Endothelial cell (in vitro differentiated cells): ENCODE data around the gene CHMP6. TPM values are rescaled to one million over a fixed set of nuclear protein-coding genes. Genes with fewer than 3 reads are reported as not detected.
A peak's percentile ranks its signal among the peaks of the same experiment; 100 is the strongest.

Experiments
- DNase-seq: peaks from one replicate; pipeline ENCODE4 v3.0.0; 2021; ENCODE audit warnings: low spot score
- H3K27ac Mint-ChIP-seq: one replicate; pipeline ENCODE4 v1.8.0; 2021; ENCODE audit warnings: mixed read lengths, inconsistent platforms; ENCODE audit not compliant: unreplicated experiment
- H3K27me3 Mint-ChIP-seq: one replicate; pipeline ENCODE4 v1.8.0; 2021; ENCODE audit warnings: mild to moderate bottlenecking, moderate library complexity, mixed read lengths, inconsistent platforms; ENCODE audit not compliant: unreplicated experiment
- H3K36me3 Mint-ChIP-seq: one replicate; pipeline ENCODE4 v1.8.0; 2021; ENCODE audit warnings: mild to moderate bottlenecking, low read depth, mixed read lengths, inconsistent platforms; ENCODE audit not compliant: unreplicated experiment
- H3K4me1 Mint-ChIP-seq: one replicate; pipeline ENCODE4 v1.8.0; 2021; ENCODE audit warnings: mild to moderate bottlenecking, mixed read lengths, inconsistent platforms; ENCODE audit not compliant: unreplicated experiment
- H3K4me3 Mint-ChIP-seq: one replicate; pipeline ENCODE4 v1.8.0; 2021; ENCODE audit warnings: mild to moderate bottlenecking, mixed read lengths, inconsistent platforms; ENCODE audit not compliant: unreplicated experiment
- H3K9me3 Mint-ChIP-seq: one replicate; pipeline ENCODE4 v1.8.0; 2021; ENCODE audit warnings: mixed read lengths, inconsistent platforms; ENCODE audit not compliant: unreplicated experiment
- CTCF ChIP-seq: fragments of 200-600 bp; sonication (generic); IDR thresholded peaks from one replicate; pipeline ENCODE4 v1.5.0; 2021; ENCODE audit warnings: antibody characterized with exemption; ENCODE audit not compliant: unreplicated experiment
- total RNA-seq: library from RNA; stranded (reverse); fragmentation: NEBNext Ultra II Directional; extraction: Animal tissue kit (Norgen Biotek cat#: 25700); gene quantifications from one replicate; pipeline ENCODE4 v1.2.1, GENCODE V29; 2021; ENCODE audit not compliant: unreplicated experiment

Gene CHMP6
- total RNA-seq, 1 donor from 2014 or later, result 34.3 TPM

- peaks cover 3% of the 10 kb centered on the region for H3K27me3 Mint-ChIP-seq
- peak overlapping the region; percentile 59 for H3K4me3 Mint-ChIP-seq
- no peak for DNase-seq
- H3K9me3 Mint-ChIP-seq, result no peaks in the 10 kb centered on the region
- H3K27ac Mint-ChIP-seq, result no peak overlapping the region
- H3K36me3 Mint-ChIP-seq, result no peaks in the 10 kb centered on the region
- peaks cover 5% of the 10 kb centered on the region for H3K4me1 Mint-ChIP-seq
- no peak for TF ChIP-seq CTCF
Observed at GRCh38 chr17:80982426-80982974, 9.1 kb upstream of the CHMP6 start.

- no peak overlapping the region for H3K27ac Mint-ChIP-seq
- H3K9me3 Mint-ChIP-seq, result no peaks in the 10 kb centered on the region
- peaks cover 5% of the 10 kb centered on the region for H3K4me1 Mint-ChIP-seq
- no peak for TF ChIP-seq CTCF
- no peak overlapping the region for H3K4me3 Mint-ChIP-seq
- no peak for DNase-seq
- no peaks in the 10 kb centered on the region for H3K36me3 Mint-ChIP-seq
- peaks cover 3% of the 10 kb centered on the region for H3K27me3 Mint-ChIP-seq
Observed at GRCh38 chr17:80983545-80983944, 8.1 kb upstream of the CHMP6 start.

- Mint-ChIP-seq H3K4me1 (peaks cover 5% of the 10 kb centered on the region), H3K27ac (no peak overlapping the region), H3K9me3 (no peaks in the 10 kb centered on the region), H3K36me3 (no peaks in the 10 kb centered on the region), H3K27me3 (peaks cover 3% of the 10 kb centered on the region), H3K4me3 (no peak overlapping the region)
- TF ChIP-seq CTCF, result no peak
- DNase-seq, result no peak
Observed at GRCh38 chr17:80984749-80985148, 6.9 kb upstream of the CHMP6 start.

- H3K4me1 Mint-ChIP-seq, result no peaks in the 10 kb centered on the region
- no peaks in the 10 kb centered on the region for H3K9me3 Mint-ChIP-seq
- H3K36me3 Mint-ChIP-seq, result no peaks in the 10 kb centered on the region
- no peak overlapping the region for H3K27ac Mint-ChIP-seq
- H3K4me3 Mint-ChIP-seq, result no peak overlapping the region
- peaks cover 7% of the 10 kb centered on the region for H3K27me3 Mint-ChIP-seq
- TF ChIP-seq CTCF, result no peak
- no peak for DNase-seq
Observed at GRCh38 chr17:80986046-80986445, 5.6 kb upstream of the CHMP6 start.

- no peak for DNase-seq
- no peaks in the 10 kb centered on the region for H3K9me3 Mint-ChIP-seq
- no peak for TF ChIP-seq CTCF
- H3K27ac Mint-ChIP-seq, result no peak overlapping the region
- peaks cover 7% of the 10 kb centered on the region for H3K27me3 Mint-ChIP-seq
- H3K4me1 Mint-ChIP-seq, result no peaks in the 10 kb centered on the region
- H3K36me3 Mint-ChIP-seq, result no peaks in the 10 kb centered on the region
- no peak overlapping the region for H3K4me3 Mint-ChIP-seq
Observed at GRCh38 chr17:80986816-80987475, 4.7 kb upstream of the CHMP6 start.
